ENCODE results near the gene RAP1A.

The RAP1A gene

GRCh38 chr1:111611986-111612385 is 7.6 kb upstream of the RAP1A start:
- no peak for TF ChIP-seq CTCF (IDR thresholded peaks at IDR 0.05; ENCODE audit: insufficient read depth, low read length, missing control alignments)
- DNase-seq (ENCODE audit: low read depth, low spot score), result no peak
- ChIA-PET CTCF (interaction anchor here (2.6 kb wide), 1 partner anchor 104 kb away, joined by 12 read pairs; no protein-coding TSS in a partner anchor), POLR2A (no interaction called here)
- no peak overlapping the region for H3K4me3 ChIP-seq (ENCODE audit: low read depth, low read length)

- no peak overlapping the region for H3K4me3 ChIP-seq (ENCODE audit: low read depth, low read length)
- TF ChIP-seq CTCF (IDR thresholded peaks at IDR 0.05; ENCODE audit: insufficient read depth, low read length, missing control alignments), result no peak
- no peak for DNase-seq (ENCODE audit: low read depth, low spot score)
- ChIA-PET CTCF (interaction anchor here (0.8 to 1.6 kb wide), 3 partner anchors 100 to 134 kb away, joined by 3 to 7 read pairs (median 4); no protein-coding TSS in a partner anchor), POLR2A (no interaction called here)
These were observed 3.5 kb upstream of the RAP1A start for GRCh38 chr1:111615870-111616715.

DNA sequence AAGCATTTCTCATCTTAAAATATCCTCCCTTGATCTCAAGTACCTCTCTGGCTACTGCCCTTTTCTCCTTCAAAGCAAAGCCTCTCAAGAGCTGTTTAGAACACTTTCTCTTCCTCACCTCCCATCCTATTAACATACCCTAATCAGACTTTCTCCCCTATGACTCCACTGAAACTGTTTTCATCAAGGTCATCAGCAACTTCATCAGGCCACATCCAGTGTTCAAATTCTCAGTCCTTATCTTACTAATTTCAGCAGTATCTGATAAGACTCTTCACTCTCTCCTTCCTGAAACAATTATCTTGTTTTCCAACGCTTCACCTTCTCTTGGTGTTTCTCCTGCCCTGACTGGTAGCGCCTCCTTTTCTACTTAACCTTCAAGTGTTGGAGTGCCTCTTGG is 1.5 kb upstream of the RAP1A start:
- DNase-seq (ENCODE audit: low read depth, low spot score), result no peak
- TF ChIP-seq CTCF (IDR thresholded peaks at IDR 0.05; ENCODE audit: insufficient read depth, low read length, missing control alignments), result no peak
- POLR2A ChIA-PET, result no interaction called here
- CTCF ChIA-PET, result interaction anchor here (2.1 kb wide), 1 partner anchor 110 kb away, joined by 13 read pairs; no protein-coding TSS in a partner anchor
- H3K4me3 ChIP-seq (ENCODE audit: low read depth, low read length), result no peak overlapping the region

DNA sequence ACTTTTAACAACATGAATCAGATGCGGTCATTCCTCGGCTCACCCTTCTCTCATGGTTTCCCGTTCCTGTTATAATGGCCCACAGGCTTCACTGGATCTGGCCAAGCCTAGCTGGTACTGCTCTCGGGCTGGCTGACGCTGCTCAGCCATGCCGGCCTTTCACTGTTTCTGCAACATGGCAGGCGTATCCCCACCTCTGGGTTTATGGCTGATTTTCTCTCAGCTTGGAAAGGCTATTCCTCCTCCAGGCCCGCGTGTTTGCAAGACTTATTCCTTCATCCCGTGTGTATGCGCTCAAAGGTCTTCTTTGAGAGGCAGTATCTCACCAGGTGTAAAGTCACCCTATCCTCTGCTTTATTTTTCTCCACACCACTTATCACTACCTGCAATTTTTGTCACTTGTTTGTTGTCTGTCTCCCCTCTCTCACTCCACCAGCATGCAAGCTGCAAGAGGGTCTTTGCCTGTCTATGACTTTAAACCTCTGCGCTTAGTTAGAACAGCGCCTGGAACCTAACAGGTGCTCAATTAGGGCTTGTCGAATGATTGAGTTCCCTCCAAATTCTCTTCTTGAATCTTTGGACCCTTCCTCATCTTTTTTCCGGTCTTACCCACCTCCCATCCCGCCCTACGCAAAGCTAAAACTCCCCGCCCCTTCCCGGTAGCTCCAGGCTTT is 491 bp upstream of the RAP1A start:
- CTCF ChIA-PET, result interaction anchor here (1.1 to 2.3 kb wide), 3 partner anchors 9 to 111 kb away, joined by 3 to 13 read pairs (median 6); no protein-coding TSS in a partner anchor

DNA sequence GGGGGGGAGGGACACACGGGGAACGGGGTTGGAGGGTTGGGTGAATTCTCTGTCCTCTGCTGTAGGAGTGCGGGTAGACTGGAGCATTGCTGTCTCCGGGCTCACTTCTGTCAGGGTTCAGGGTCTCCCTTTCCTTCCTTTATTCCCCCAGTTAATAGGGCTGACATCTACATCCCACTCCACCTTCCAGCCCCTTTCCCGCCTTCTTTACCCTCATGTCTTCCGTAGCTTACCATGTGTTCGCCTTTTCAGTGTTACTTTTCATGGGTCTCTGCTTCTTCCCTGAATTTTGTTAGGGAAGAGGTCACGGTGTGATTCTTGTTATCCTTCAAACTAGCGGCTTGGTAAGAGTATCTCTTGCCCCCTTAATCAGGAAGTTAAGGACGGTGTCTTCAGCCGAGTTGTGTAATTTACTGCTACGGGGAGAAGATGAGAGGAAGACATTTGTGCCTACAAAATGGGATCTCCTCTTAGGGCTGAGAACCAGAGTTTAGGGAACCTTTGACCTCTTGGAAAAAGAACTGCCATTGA is 917 bp downstream of the RAP1A start:
- ChIA-PET CTCF (interaction anchor here (1.3 to 2.3 kb wide), 3 partner anchors 8 to 112 kb away, joined by 4 to 13 read pairs (median 6); no protein-coding TSS in a partner anchor), POLR2A (interaction anchor here (1.3 kb wide), 1 partner anchor 10 kb away, joined by 5 read pairs; no protein-coding TSS in a partner anchor)
- TF ChIP-seq CTCF (IDR thresholded peaks at IDR 0.05; ENCODE audit: insufficient read depth, low read length, missing control alignments), result no peak
- peak overlapping the region; percentile 87 for H3K4me3 ChIP-seq (ENCODE audit: low read depth, low read length)
- DNase-seq (ENCODE audit: low read depth, low spot score), result no peak

More for the DNA sequence above, 491 bp upstream of the RAP1A start:
- peak overlapping the region; percentile 53 for H3K4me3 ChIP-seq (ENCODE audit: low read depth, low read length)
- no peak for DNase-seq (ENCODE audit: low read depth, low spot score)
- no peak for TF ChIP-seq CTCF (IDR thresholded peaks at IDR 0.05; ENCODE audit: insufficient read depth, low read length, missing control alignments)
- POLR2A ChIA-PET, result interaction anchor here (1.0 to 1.3 kb wide), 2 partner anchors 8 to 27 kb away, joined by 3 to 5 read pairs; no protein-coding TSS in a partner anchor
